Forelimb muscle (tissue), 1 donor: ENCODE data around the gene NRG3. TPM values are rescaled to one million over a fixed set of nuclear protein-coding genes. Genes with fewer than 3 reads are reported as not detected.
"Not testable (repeated sequence)": the region's sequence is repeated elsewhere in the genome, so short reads cannot be mapped to it uniquely, and the experiment has no call there.

ENCODE experiments used
- DNase-seq: peaks from one replicate; pipeline ENCODE4 v3.0.0-alpha.2; 2013; ENCODE audit warnings: low read depth
- polyA plus RNA-seq: library from polyadenylated mRNA; unstranded; fragments of 120-200 nt; gene quantifications from one replicate; pipeline ENCODE4 v1.2.1, GENCODE V29; 2013; ENCODE audit not compliant: insufficient read length

NRG3 gene
- polyA plus RNA-seq, 1 donor, result 0.06 TPM

GRCh38 chr10:82678451-82678850 lies 803.5 kb downstream of the NRG3 start:
- not testable (repeated sequence) for DNase-seq

- DNase-seq, result no peak
Measured at GRCh38 chr10:82680608-82681007, 805.6 kb downstream of the NRG3 start.

GRCh38 chr10:82683945-82684344 lies 809.0 kb downstream of the NRG3 start:
- DNase-seq, result no peak

GRCh38 chr10:82685087-82685486 lies 810.1 kb downstream of the NRG3 start:
- DNase-seq, result no peak

- DNase-seq, result no peak
Measured at GRCh38 chr10:82691211-82691610, 816.2 kb downstream of the NRG3 start.

GRCh38 chr10:82692458-82692857 lies 817.5 kb downstream of the NRG3 start:
- DNase-seq, result no peak

GRCh38 chr10:82721831-82722230 lies 846.8 kb downstream of the NRG3 start:
- no peak for DNase-seq

GRCh38 chr10:82722273-82722672 lies 847.3 kb downstream of the NRG3 start:
- no peak for DNase-seq

GRCh38 chr10:82736305-82736704 lies 861.3 kb downstream of the NRG3 start:
- no peak for DNase-seq

GRCh38 chr10:82737549-82737948 lies 862.6 kb downstream of the NRG3 start:
- DNase-seq, result no peak

GRCh38 chr10:82738592-82738991 lies 863.6 kb downstream of the NRG3 start:
- DNase-seq, result no peak

GRCh38 chr10:82742478-82742877 lies 867.5 kb downstream of the NRG3 start:
- no peak for DNase-seq

- no peak for DNase-seq
Measured at GRCh38 chr10:82742898-82743297, 867.9 kb downstream of the NRG3 start.

- no peak for DNase-seq
Measured at GRCh38 chr10:82750538-82750937, 875.5 kb downstream of the NRG3 start.

GRCh38 chr10:82757397-82757796 lies 882.4 kb downstream of the NRG3 start:
- DNase-seq, result no peak

- DNase-seq, result no peak
Measured at GRCh38 chr10:82757901-82758300, 882.9 kb downstream of the NRG3 start.

GRCh38 chr10:82759050-82759449 lies 884.1 kb downstream of the NRG3 start:
- DNase-seq, result no peak

GRCh38 chr10:82762641-82763040 lies 887.6 kb downstream of the NRG3 start:
- no peak for DNase-seq

- DNase-seq, result no peak
Measured at GRCh38 chr10:82768040-82768439, 893.0 kb downstream of the NRG3 start.

- no peak for DNase-seq
Measured at GRCh38 chr10:82778908-82779307, 903.9 kb downstream of the NRG3 start.

GRCh38 chr10:82796510-82796909 lies 921.5 kb downstream of the NRG3 start:
- DNase-seq, result no peak

GRCh38 chr10:82801289-82801688 lies 926.3 kb downstream of the NRG3 start:
- no peak for DNase-seq

- DNase-seq, result no peak
Measured at GRCh38 chr10:82811621-82812020, 936.6 kb downstream of the NRG3 start.

- DNase-seq, result no peak
Measured at GRCh38 chr10:82813856-82814255, 938.9 kb downstream of the NRG3 start.

- no peak for DNase-seq
Measured at GRCh38 chr10:82814635-82815034, 939.6 kb downstream of the NRG3 start.
